Stimulated activated CD4-positive, alpha-beta T cell treated with anti-CD3 and anti-CD28 coated beads, Interleukin-15, amount 100 ng/mL, for 48 hours (primary cell): ENCODE data around the gene PI16.
"Not testable (repeated sequence)": the region's sequence is repeated elsewhere in the genome, so short reads cannot be mapped to it uniquely, and the experiment has no call there.

Experiments used
- DNase-seq, 2 donors: peaks; one replicate each; pipeline ENCODE4 v3.0.0-alpha.2; 2020; ENCODE audit warnings: low read depth in 2 of 2

The PI16 gene

GRCh38 chr6:36928547-36928918, 26.0 kb upstream of the PI16 start:
- no peak for DNase-seq

- no peak for DNase-seq
Measured at GRCh38 chr6:36929152-36929551, 25.4 kb upstream of the PI16 start.

- DNase-seq: no peak
Measured at GRCh38 chr6:36929607-36930006, 24.9 kb upstream of the PI16 start.

GRCh38 chr6:36930483-36930882, 24.1 kb upstream of the PI16 start:
- DNase-seq: no peak

GRCh38 chr6:36933102-36933501, 21.4 kb upstream of the PI16 start:
- no peak for DNase-seq

- no peak for DNase-seq
Measured at GRCh38 chr6:36933519-36933918, 21.0 kb upstream of the PI16 start.

GRCh38 chr6:36934901-36935300, 19.6 kb upstream of the PI16 start:
- no peak for DNase-seq

- DNase-seq: no peak
Measured at GRCh38 chr6:36936824-36937223, 17.7 kb upstream of the PI16 start.

GRCh38 chr6:36937896-36938295, 16.6 kb upstream of the PI16 start:
- no peak for DNase-seq

- no peak for DNase-seq
Measured at GRCh38 chr6:36938536-36938935, 16.0 kb upstream of the PI16 start.

- DNase-seq: not testable (repeated sequence)
Measured at GRCh38 chr6:36939005-36939404, 15.5 kb upstream of the PI16 start.

GRCh38 chr6:36940027-36940426, 14.5 kb upstream of the PI16 start:
- no peak for DNase-seq

- not testable (repeated sequence) for DNase-seq
Measured at GRCh38 chr6:36941561-36941960, 13.0 kb upstream of the PI16 start.

- DNase-seq: not testable (repeated sequence)
Measured at GRCh38 chr6:36942329-36942728, 12.2 kb upstream of the PI16 start.

- no peak for DNase-seq
Measured at GRCh38 chr6:36944650-36945049, 9.9 kb upstream of the PI16 start.

GRCh38 chr6:36945301-36945700, 9.2 kb upstream of the PI16 start:
- no peak for DNase-seq

- DNase-seq: no peak
Measured at GRCh38 chr6:36946526-36946925, 8.0 kb upstream of the PI16 start.

GRCh38 chr6:36947570-36948351, 6.8 kb upstream of the PI16 start:
- no peak for DNase-seq

GRCh38 chr6:36949076-36949475, 5.5 kb upstream of the PI16 start:
- not testable (repeated sequence) for DNase-seq

GRCh38 chr6:36949636-36950035, 4.9 kb upstream of the PI16 start:
- DNase-seq: no peak

- DNase-seq: no peak
Measured at GRCh38 chr6:36953931-36954261, 642 bp upstream of the PI16 start.

GRCh38 chr6:36955136-36955535, 598 bp downstream of the PI16 start:
- DNase-seq: no peak

GRCh38 chr6:36955671-36956445, 1.3 kb downstream of the PI16 start:
- no peak for DNase-seq
